ENCODE data around the gene NLN. TPM values are rescaled to one million over a fixed set of nuclear protein-coding genes. Genes with fewer than 3 reads are reported as not detected.
"Not testable (repeated sequence)": the region's sequence is repeated elsewhere in the genome, so short reads cannot be mapped to it uniquely, and the experiment has no call there.

NLN gene
- total RNA-seq, 3 donors from 2014 or later, result 13.3 to 23.6 (median 22.2) TPM

- no peaks in the 10 kb centered on the region for H3K4me1 ChIP-seq (ENCODE audit: low read depth)
- no peaks in the 10 kb centered on the region for H3K9me3 ChIP-seq
- no peak for ATAC-seq
- TF ChIP-seq CTCF (IDR thresholded peaks at IDR 0.05), result no peak
- intact Hi-C loops (cut with DNase I, micrococcal nuclease), result no loop called here
- no peak overlapping the region for H3K4me3 ChIP-seq
- no peak for DNase-seq
- H3K36me3 ChIP-seq (ENCODE audit: low read depth), result no peaks in the 10 kb centered on the region
Observed at GRCh38 chr5:65833780-65834179, 111.8 kb downstream of the NLN start.

- H3K36me3 ChIP-seq (ENCODE audit: low read depth), result no peaks in the 10 kb centered on the region
- DNase-seq, result no peak
- H3K9me3 ChIP-seq, result no peaks in the 10 kb centered on the region
- no peak for TF ChIP-seq CTCF (IDR thresholded peaks at IDR 0.05)
- H3K4me1 ChIP-seq (ENCODE audit: low read depth), result no peaks in the 10 kb centered on the region
- no peak for ATAC-seq
- intact Hi-C loops (cut with DNase I, micrococcal nuclease), result no loop called here
- no peak overlapping the region for H3K4me3 ChIP-seq
Observed at GRCh38 chr5:65834306-65834705, 112.3 kb downstream of the NLN start.

GRCh38 chr5:65835191-65835590, 113.2 kb downstream of the NLN start:
- intact Hi-C loops (cut with DNase I, micrococcal nuclease), result no loop called here
- DNase-seq, result no peak
- Histone ChIP-seq H3K9me3 (no peaks in the 10 kb centered on the region), H3K4me1 (ENCODE audit: low read depth) (no peaks in the 10 kb centered on the region), H3K4me3 (no peak overlapping the region), H3K36me3 (ENCODE audit: low read depth) (no peaks in the 10 kb centered on the region)
- no peak for ATAC-seq
- no peak for TF ChIP-seq CTCF (IDR thresholded peaks at IDR 0.05)

GRCh38 chr5:65837139-65837538, 115.1 kb downstream of the NLN start:
- no peak overlapping the region for H3K4me3 ChIP-seq
- TF ChIP-seq CTCF (IDR thresholded peaks at IDR 0.05), result no peak

GRCh38 chr5:65839170-65839569, 117.2 kb downstream of the NLN start:
- H3K4me1 ChIP-seq (ENCODE audit: low read depth); H3K9me3 ChIP-seq; H3K4me3 ChIP-seq; H3K36me3 ChIP-seq (ENCODE audit: low read depth); ATAC-seq; intact Hi-C loops (cut with DNase I, micrococcal nuclease); DNase-seq: not testable (repeated sequence)

More at GRCh38 chr5:65837139-65837538, 115.1 kb downstream of the NLN start:
- no peak for ATAC-seq
- Histone ChIP-seq H3K9me3 (no peaks in the 10 kb centered on the region), H3K36me3 (ENCODE audit: low read depth) (no peaks in the 10 kb centered on the region), H3K4me1 (ENCODE audit: low read depth) (no peaks in the 10 kb centered on the region)
- DNase-seq, result no peak
- intact Hi-C loops (cut with DNase I, micrococcal nuclease), result no loop called here

- intact Hi-C loops (cut with DNase I, micrococcal nuclease), result no loop called here
- ATAC-seq (no peak), DNase-seq (no peak)
- H3K36me3 ChIP-seq (ENCODE audit: low read depth), result no peaks in the 10 kb centered on the region
- H3K4me3 ChIP-seq, result no peak overlapping the region
- no peaks in the 10 kb centered on the region for H3K4me1 ChIP-seq (ENCODE audit: low read depth)
- H3K9me3 ChIP-seq, result no peaks in the 10 kb centered on the region
- no peak for TF ChIP-seq CTCF (IDR thresholded peaks at IDR 0.05)
Observed at GRCh38 chr5:65840071-65840470, 118.1 kb downstream of the NLN start.

- H3K36me3 ChIP-seq (ENCODE audit: low read depth); ATAC-seq; intact Hi-C loops (cut with DNase I, micrococcal nuclease); H3K4me1 ChIP-seq (ENCODE audit: low read depth); DNase-seq; H3K9me3 ChIP-seq; H3K4me3 ChIP-seq: not testable (repeated sequence)
Observed at GRCh38 chr5:65844763-65845162, 122.8 kb downstream of the NLN start.

Measured in mucosa of descending colon (tissue), 3 donors.